GM10248 (cell line): Measurements from ENCODE around the gene ITPKB.
"Not testable (repeated sequence)": the region's sequence is repeated elsewhere in the genome, so short reads cannot be mapped to it uniquely, and the experiment has no call there.

Experiments
- CTCF ChIA-PET: fragments of 300-600 bp; sonication (Branson Sonifier 250); formaldehyde crosslinking; extraction: SDS; loops from one replicate; lab custom pipeline; 2021; ENCODE audit warnings: antibody characterized with exemption; lab: Yijun Ruan, JAX
- POLR2A ChIA-PET: fragments of 350-650 bp; sonication (Branson Sonifier 250); formaldehyde crosslinking; extraction: SDS; loops from one replicate; lab custom pipeline; 2020; ENCODE audit warnings: antibody characterized with exemption; lab: Yijun Ruan, JAX
- DNase-seq: peaks from one replicate; pipeline ENCODE4 v3.0.0; 2012; ENCODE audit errors: extremely low spot score
- TF ChIP-seq, protein P1 (sequence below): IDR thresholded peaks from 2 replicates; pipeline ENCODE4 v1.5.1; 2012; ENCODE audit warnings: mild to moderate bottlenecking, low read depth; ENCODE audit errors: extremely low read depth, missing control alignments, control extremely low read depth

Gene ITPKB

DNA sequence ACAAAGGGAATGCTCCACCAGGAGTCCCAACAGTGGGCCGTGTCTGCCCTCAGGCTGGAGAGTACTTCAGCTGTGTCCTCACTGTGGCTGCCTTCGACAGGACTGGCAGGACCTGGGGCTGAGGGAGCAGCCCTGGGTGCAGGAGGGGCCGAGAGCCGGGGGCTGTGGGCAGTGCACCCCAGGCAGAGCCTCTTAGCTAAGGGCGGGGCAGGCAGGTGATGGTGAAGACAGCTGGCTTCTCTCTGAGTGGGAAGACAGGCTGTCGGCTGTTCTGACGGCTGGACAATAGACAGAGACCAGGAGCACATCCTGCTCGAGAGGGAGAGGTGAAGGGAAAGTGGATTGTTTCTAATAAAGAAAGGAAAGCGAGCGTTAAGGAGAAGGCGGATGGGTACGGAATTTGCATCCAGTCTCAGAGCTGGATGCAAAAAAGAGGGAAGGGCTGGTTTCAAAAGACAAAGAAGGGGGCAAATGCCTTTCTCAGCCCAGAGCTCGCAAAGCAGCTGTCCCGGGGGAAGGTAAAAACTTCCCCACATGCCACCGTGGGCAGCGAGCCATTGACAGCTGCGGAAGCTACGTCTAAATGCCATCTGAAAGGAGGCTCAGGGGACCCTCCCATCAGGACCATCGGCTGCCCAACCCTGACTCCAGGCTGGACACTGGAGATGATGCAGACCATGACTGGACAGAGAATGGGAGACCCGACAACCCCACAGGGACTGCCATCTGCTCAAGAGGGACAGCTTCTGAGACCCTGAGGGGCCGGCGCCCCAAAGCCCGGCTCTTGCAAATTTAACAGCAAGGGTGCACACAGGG lies 98.6 kb downstream of the ITPKB start:
- DNase-seq = no peak
- CTCF ChIA-PET = interaction anchor here (1.0 to 1.8 kb wide), 5 partner anchors 9 to 188 kb away, joined by 3 to 6 read pairs (median 4); no protein-coding TSS in a partner anchor
- POLR2A ChIA-PET = no interaction called here

DNA sequence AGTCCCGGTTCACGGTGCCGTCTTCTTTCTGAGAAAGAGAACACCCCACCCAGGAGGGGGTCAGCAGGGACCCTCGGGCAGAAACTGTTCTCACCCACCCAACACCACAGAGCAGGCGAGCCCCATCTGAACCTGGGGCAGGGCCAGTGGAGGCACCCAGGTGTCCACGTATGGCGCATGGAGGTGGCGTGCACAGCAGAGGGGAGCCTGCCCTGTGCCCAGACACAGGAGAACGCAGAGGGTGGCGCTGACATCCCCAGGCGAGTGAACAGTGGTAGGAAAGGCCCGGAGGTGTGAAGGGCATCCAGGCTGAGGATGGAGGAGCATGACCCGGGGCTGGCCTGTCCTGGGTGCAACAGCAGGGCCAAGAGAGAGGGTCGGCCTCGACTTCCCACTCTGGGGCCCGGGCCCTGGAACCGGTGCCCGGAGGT lies 99.4 kb downstream of the ITPKB start:
- ChIA-PET CTCF (interaction anchor here (2.3 kb wide), 1 partner anchor 13 kb away, joined by 11 read pairs; no protein-coding TSS in a partner anchor), POLR2A (no interaction called here)
- no peak for DNase-seq
- TF ChIP-seq, protein P1, sequence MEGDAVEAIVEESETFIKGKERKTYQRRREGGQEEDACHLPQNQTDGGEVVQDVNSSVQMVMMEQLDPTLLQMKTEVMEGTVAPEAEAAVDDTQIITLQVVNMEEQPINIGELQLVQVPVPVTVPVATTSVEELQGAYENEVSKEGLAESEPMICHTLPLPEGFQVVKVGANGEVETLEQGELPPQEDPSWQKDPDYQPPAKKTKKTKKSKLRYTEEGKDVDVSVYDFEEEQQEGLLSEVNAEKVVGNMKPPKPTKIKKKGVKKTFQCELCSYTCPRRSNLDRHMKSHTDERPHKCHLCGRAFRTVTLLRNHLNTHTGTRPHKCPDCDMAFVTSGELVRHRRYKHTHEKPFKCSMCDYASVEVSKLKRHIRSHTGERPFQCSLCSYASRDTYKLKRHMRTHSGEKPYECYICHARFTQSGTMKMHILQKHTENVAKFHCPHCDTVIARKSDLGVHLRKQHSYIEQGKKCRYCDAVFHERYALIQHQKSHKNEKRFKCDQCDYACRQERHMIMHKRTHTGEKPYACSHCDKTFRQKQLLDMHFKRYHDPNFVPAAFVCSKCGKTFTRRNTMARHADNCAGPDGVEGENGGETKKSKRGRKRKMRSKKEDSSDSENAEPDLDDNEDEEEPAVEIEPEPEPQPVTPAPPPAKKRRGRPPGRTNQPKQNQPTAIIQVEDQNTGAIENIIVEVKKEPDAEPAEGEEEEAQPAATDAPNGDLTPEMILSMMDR = no peak

More for the DNA sequence above, 98.6 kb downstream of the ITPKB start:
- TF ChIP-seq, protein P1 = no peak

DNA sequence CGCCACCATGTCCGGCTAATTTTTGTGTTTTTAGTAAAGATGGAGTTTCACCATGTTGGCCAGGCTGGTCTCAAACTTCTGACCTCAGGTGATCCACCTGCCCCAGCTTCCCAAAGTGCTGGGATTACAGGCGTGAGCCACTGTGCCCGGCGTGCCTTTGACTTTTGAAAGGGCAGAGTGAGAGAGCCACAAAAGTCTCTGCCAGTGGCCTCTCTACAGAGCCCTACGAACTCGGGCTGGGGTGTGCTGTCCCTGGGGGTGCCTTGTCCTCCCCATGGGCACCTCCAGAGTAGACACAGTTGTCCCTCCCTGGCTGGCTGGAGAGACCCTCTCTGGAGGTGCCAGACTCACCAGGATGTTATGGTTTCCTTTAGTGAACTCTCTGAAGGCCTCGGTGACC lies 99.9 kb downstream of the ITPKB start:
- CTCF ChIA-PET = interaction anchor here (0.7 to 2.3 kb wide), 5 partner anchors 9 to 187 kb away, joined by 3 to 11 read pairs (median 7); no protein-coding TSS in a partner anchor
- DNase-seq, POLR2A ChIA-PET: not testable (repeated sequence)

DNA sequence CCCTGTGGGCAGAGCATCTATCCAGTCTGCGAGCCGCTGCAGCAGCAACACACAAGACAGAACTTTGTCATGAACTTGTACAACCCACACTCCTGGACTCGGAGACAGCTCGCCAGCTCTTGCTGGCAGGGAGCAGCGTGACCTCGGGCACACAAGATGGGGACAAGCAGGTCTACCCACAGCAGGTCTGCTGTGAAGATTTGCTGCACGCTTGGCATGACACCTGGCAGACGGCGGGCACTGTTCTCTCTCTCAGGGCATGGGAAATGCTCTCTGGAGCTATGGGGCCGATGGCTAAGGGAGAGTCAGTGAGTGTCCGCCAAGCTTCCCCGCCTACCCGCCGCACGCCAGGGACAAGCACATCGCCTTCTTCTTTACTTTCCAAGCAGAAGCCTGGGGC lies 100.5 kb downstream of the ITPKB start:
- ChIA-PET CTCF (interaction anchor here (0.7 to 2.3 kb wide), 6 partner anchors 9 to 190 kb away, joined by 3 to 11 read pairs (median 6); no protein-coding TSS in a partner anchor), POLR2A (no interaction called here)
- TF ChIP-seq, protein P1 = no peak

DNA sequence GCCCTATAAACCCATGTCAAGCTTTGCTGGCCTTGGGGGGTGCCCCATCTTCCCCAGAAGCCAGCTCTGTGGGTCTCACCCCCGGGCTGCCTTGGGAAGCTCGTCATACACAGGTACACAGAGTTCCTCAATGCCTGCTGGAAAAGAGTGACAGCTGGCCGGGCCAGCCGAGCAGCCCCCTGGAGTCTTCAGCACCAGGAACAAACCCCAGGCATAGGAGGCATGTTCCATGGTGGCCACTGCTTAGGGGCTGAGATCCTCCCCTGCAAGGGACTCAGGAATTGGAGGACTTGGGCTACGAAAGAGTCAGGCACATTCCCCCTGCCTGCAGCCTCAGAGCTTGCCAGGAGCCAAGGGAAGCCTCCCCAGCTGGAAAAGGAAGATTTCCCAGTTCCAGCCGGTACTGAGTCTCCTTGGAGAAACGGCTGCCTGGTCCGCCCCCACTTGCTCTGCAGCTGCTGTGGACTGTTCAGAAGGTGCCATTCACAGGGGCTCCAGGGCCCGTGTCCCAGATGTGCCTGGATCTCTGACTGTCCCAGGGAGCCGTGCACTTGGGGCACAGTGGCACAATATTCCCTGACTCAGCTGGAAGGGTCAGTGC lies 101.0 kb downstream of the ITPKB start:
- DNase-seq = no peak
- TF ChIP-seq, protein P1 = no peak
- POLR2A ChIA-PET = no interaction called here
- CTCF ChIA-PET = interaction anchor here (0.7 to 2.3 kb wide), 6 partner anchors 10 to 190 kb away, joined by 3 to 11 read pairs (median 6); no protein-coding TSS in a partner anchor

More for the DNA sequence above, 100.5 kb downstream of the ITPKB start:
- DNase-seq = no peak

DNA sequence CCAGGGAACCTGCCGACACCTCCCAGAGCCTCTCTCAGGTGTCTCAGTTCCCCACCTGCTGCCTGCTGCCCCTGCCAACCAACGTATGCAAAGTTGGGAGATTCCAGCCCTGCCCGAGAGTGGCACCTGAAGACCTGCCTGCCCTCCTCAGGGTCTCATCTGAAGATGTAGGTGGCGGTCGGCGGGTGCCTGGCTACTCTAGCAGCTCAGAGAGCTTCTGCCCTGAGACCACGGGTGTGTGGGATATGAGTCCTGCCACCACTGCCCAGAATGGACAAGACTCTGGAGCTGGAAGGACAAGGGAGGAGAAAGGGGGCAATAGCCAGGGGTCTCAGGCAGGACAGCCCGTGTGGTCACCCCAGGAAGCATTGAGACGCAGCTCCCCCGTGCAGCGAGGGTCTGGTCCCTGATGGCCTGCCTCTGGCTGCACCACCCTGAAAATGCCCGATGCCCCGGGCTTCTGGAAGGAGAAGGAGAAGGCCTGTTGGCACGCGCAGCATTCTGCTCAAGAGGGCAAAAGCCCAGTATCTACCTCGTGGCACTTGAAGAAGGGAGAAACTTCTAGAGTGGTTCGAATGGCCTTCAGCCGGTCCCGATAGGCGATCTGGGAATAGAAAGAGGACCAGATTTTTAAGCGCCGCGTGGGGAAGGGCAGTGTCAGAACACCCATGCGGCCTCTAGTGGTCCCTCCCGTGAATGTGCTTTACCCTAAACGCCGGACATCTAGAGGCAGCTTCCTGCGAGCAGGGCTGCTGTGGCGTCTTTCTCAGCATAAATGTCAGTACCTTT lies 101.7 kb downstream of the ITPKB start:
- POLR2A ChIA-PET = no interaction called here
- CTCF ChIA-PET = interaction anchor here (2.0 to 3.0 kb wide), 4 partner anchors 11 to 189 kb away, joined by 7 to 16 read pairs (median 9); no protein-coding TSS in a partner anchor
- no peak for DNase-seq
- TF ChIP-seq, protein P1 = no peak
